Right hindlimb (tissue), 1 donor: ENCODE measurements around the gene MMS19.
"Not testable (repeated sequence)": the region's sequence is repeated elsewhere in the genome, so short reads cannot be mapped to it uniquely, and the experiment has no call there.

Experiments used
- DNase-seq: peaks from one replicate; pipeline ENCODE4 v3.0.0-alpha.2; 2018

The MMS19 gene

GRCh38 chr10:97528876-97529275 is 30.7 kb upstream of the MMS19 start:
- DNase-seq: not testable (repeated sequence)

GRCh38 chr10:97525683-97526110 is 27.5 kb upstream of the MMS19 start:
- no peak for DNase-seq

GRCh38 chr10:97525086-97525485 is 26.9 kb upstream of the MMS19 start:
- DNase-seq: no peak

GRCh38 chr10:97522937-97523336 is 24.7 kb upstream of the MMS19 start:
- no peak for DNase-seq

GRCh38 chr10:97522071-97522470 is 23.8 kb upstream of the MMS19 start:
- DNase-seq: no peak

GRCh38 chr10:97520978-97521761 is 22.9 kb upstream of the MMS19 start:
- no peak for DNase-seq

GRCh38 chr10:97520520-97520919 is 22.3 kb upstream of the MMS19 start:
- no peak for DNase-seq

GRCh38 chr10:97519342-97519741 is 21.1 kb upstream of the MMS19 start:
- no peak for DNase-seq

- DNase-seq: peak; percentile 79
These were observed 20.2 kb upstream of the MMS19 start for GRCh38 chr10:97518301-97519043.

- DNase-seq: no peak
These were observed 19.6 kb upstream of the MMS19 start for GRCh38 chr10:97517778-97518300.

- DNase-seq: no peak
These were observed 19.0 kb upstream of the MMS19 start for GRCh38 chr10:97517096-97517750.

GRCh38 chr10:97515271-97515978 is 17.2 kb upstream of the MMS19 start:
- no peak for DNase-seq

GRCh38 chr10:97514344-97514743 is 16.1 kb upstream of the MMS19 start:
- DNase-seq: no peak

- no peak for DNase-seq
These were observed 14.8 kb upstream of the MMS19 start for GRCh38 chr10:97512993-97513392.

GRCh38 chr10:97511711-97512440 is 13.7 kb upstream of the MMS19 start:
- no peak for DNase-seq

- DNase-seq: no peak
These were observed 12.5 kb upstream of the MMS19 start for GRCh38 chr10:97510686-97511085.

- no peak for DNase-seq
These were observed 11.0 kb upstream of the MMS19 start for GRCh38 chr10:97509120-97509680.

GRCh38 chr10:97508342-97508741 is 10.1 kb upstream of the MMS19 start:
- DNase-seq: no peak

- no peak for DNase-seq
These were observed 8.2 kb upstream of the MMS19 start for GRCh38 chr10:97506199-97506991.

- DNase-seq: no peak
These were observed 6.9 kb upstream of the MMS19 start for GRCh38 chr10:97505152-97505551.

GRCh38 chr10:97503406-97503805 is 5.2 kb upstream of the MMS19 start:
- DNase-seq: no peak
